ENCODE data around the gene STX2. TPM values are rescaled to one million over a fixed set of nuclear protein-coding genes. Genes with fewer than 3 reads are reported as not detected.

STX2 gene
- total RNA-seq, 4 donors from 2014 or later, result 26.3 to 44.8 (median 33.6) TPM

GRCh38 chr12:130775953-130776856 lies 62.8 kb downstream of the STX2 start:
- peak in 1 of 2 donors; percentile 24 for DNase-seq (ENCODE audit: low spot score in 2 of 2)
- TF ChIP-seq, protein P1, sequence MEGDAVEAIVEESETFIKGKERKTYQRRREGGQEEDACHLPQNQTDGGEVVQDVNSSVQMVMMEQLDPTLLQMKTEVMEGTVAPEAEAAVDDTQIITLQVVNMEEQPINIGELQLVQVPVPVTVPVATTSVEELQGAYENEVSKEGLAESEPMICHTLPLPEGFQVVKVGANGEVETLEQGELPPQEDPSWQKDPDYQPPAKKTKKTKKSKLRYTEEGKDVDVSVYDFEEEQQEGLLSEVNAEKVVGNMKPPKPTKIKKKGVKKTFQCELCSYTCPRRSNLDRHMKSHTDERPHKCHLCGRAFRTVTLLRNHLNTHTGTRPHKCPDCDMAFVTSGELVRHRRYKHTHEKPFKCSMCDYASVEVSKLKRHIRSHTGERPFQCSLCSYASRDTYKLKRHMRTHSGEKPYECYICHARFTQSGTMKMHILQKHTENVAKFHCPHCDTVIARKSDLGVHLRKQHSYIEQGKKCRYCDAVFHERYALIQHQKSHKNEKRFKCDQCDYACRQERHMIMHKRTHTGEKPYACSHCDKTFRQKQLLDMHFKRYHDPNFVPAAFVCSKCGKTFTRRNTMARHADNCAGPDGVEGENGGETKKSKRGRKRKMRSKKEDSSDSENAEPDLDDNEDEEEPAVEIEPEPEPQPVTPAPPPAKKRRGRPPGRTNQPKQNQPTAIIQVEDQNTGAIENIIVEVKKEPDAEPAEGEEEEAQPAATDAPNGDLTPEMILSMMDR (IDR thresholded peaks at IDR 0.05), result no peak
- no peak for TF ChIP-seq POLR2A (IDR thresholded peaks at IDR 0.05)
- no peak for TF ChIP-seq EP300 (IDR thresholded peaks at IDR 0.05)
- no peaks in the 10 kb centered on the region for H3K27me3 ChIP-seq
- peak overlapping the region in 2 of 4 donors; percentile 20 to 40 for H3K4me3 ChIP-seq
- peaks cover 0 to 13% (median 0%) of the 10 kb centered on the region in 3 donors for H3K36me3 ChIP-seq
- peak overlapping the region in 1 of 4 donors; percentile 41 for H3K27ac ChIP-seq
- H3K9me3 ChIP-seq, result no peaks in the 10 kb centered on the region
- H3K4me1 ChIP-seq, result peaks cover 0 to 18% (median 7%) of the 10 kb centered on the region in 4 donors
- WGBS, 2 donors, result 1 to 4% methylated on average over 18 to 40 of the region's 41 CpGs

GRCh38 chr12:130770413-130771028 lies 68.5 kb downstream of the STX2 start:
- WGBS, 2 donors, result 86 to 87% methylated on average over 7 of the region's 7 CpGs
- Histone ChIP-seq H3K4me1 (peaks cover 0 to 1% (median 0%) of the 10 kb centered on the region in 4 donors), H3K9me3 (no peaks in the 10 kb centered on the region), H3K27ac (no peak overlapping the region), H3K36me3 (no peaks in the 10 kb centered on the region), H3K27me3 (no peaks in the 10 kb centered on the region), H3K4me3 (no peak overlapping the region)
- DNase-seq (ENCODE audit: low spot score in 2 of 2), result no peak
- no peak for TF ChIP-seq EP300 (IDR thresholded peaks at IDR 0.05)
- no peak for TF ChIP-seq POLR2A (IDR thresholded peaks at IDR 0.05)
- TF ChIP-seq, protein P1 (IDR thresholded peaks at IDR 0.05), result no peak

- no peaks in the 10 kb centered on the region for H3K27me3 ChIP-seq
- H3K4me1 ChIP-seq, result no peaks in the 10 kb centered on the region
- no peak overlapping the region for H3K4me3 ChIP-seq
- no peaks in the 10 kb centered on the region for H3K9me3 ChIP-seq
- no peak for TF ChIP-seq EP300 (IDR thresholded peaks at IDR 0.05)
- TF ChIP-seq, protein P1 (IDR thresholded peaks at IDR 0.05), result no peak
- no peak for TF ChIP-seq POLR2A (IDR thresholded peaks at IDR 0.05)
- WGBS, 2 donors, result 62 to 76% methylated on average over 9 of the region's 9 CpGs
- no peak for DNase-seq (ENCODE audit: low spot score in 2 of 2)
- no peaks in the 10 kb centered on the region for H3K36me3 ChIP-seq
- H3K27ac ChIP-seq, result no peak overlapping the region
Measured at GRCh38 chr12:130768120-130768519, 70.9 kb downstream of the STX2 start.

DNA sequence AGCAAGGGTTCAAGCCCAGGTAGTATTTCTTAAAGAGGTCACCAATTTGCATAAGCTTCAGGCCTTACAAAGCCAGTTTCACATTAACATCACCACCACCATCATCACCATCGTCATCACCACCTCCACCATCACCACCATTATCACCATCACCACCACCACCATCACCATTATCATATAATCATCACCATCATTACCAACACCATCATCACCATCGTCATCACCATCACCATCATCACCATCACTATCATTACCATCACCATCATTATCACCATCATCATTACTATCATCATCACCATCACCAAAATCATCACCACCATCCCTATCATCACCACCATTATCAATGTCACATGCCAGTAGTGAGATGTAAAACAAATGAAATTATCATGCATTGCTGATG lies 72.6 kb downstream of the STX2 start:
- Histone ChIP-seq H3K4me1 (no peaks in the 10 kb centered on the region), H3K36me3 (no peaks in the 10 kb centered on the region), H3K27me3 (peaks cover 0 to 11% of the 10 kb centered on the region in 2 donors), H3K4me3 (no peak overlapping the region), H3K27ac (no peak overlapping the region), H3K9me3 (no peaks in the 10 kb centered on the region)
- no peak for DNase-seq (ENCODE audit: low spot score in 2 of 2)
- WGBS, 2 donors, result 90 to 91% methylated on average over 2 of the region's 2 CpGs
- TF ChIP-seq, protein P1 (IDR thresholded peaks at IDR 0.05), result no peak
- TF ChIP-seq POLR2A (IDR thresholded peaks at IDR 0.05) (no peak), EP300 (IDR thresholded peaks at IDR 0.05) (no peak)

DNA sequence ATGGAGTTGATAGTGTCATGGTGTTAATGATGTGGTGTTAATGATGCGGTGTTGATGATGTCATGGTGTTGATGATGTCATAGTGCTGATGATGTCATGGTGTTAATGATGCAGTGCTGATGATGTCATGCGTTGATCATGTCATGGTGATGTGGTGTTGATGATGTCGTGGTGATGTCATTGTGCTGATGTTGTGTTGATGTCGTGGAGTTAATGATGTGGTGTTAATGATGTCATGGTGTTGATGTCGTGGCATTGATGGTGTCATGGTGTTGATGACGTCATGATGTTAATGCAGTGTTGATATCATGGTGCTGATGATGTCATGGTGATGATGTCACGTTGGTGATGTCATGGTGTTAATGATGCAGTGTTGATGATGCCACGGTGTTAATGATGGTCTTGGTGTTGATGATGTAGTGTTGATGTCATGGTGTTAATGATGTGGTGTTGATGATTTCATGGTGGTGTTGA lies 73.8 kb downstream of the STX2 start:
- Histone ChIP-seq H3K27me3 (peaks cover 0 to 20% of the 10 kb centered on the region in 2 donors), H3K4me3 (no peak overlapping the region), H3K27ac (no peak overlapping the region), H3K9me3 (no peaks in the 10 kb centered on the region), H3K36me3 (no peaks in the 10 kb centered on the region), H3K4me1 (no peaks in the 10 kb centered on the region)
- WGBS, 2 donors, result 91 to 93% methylated on average over 8 of the region's 8 CpGs
- no peak for DNase-seq (ENCODE audit: low spot score in 2 of 2)
- TF ChIP-seq EP300 (IDR thresholded peaks at IDR 0.05) (no peak), POLR2A (IDR thresholded peaks at IDR 0.05) (no peak)
- TF ChIP-seq, protein P1 (IDR thresholded peaks at IDR 0.05), result no peak

Data from tibial nerve (tissue), 4 donors.